ENCODE results near the gene KPNB1.

KPNB1 gene

DNA sequence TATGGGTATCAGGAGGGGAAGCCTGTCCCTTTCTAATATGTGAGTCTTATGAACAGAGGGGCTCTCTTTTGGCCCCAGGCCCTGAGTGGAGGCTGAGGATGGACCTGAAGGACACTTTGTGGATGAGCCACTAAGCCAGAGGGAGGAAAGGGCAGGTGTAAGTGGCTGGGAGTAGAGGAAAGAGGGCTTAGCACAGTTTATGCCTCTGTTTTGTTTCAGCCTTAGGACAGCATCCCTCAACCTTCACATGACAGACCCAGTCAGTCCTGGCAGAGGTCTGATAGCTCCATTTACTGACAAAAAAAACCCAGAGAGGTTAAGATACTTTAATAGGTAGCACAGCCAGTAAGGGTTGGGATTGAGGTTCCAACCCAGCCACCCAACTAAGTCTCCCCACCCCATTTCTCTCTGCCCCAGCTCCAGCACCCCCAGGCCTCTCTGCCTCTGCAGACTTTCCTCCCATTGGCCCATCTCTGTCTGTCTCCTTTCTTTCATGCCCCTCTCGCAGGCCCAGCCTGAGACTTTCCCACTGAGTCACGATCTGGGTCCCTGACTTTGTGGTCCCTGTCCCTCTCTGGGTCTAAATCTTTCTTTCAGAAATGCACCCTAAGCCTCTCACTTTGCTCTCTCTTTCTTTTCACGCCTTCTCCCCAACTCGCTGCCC lies 78.6 kb downstream of the KPNB1 start:
- DNase-seq (ENCODE audit: low read depth) = no peak

DNA sequence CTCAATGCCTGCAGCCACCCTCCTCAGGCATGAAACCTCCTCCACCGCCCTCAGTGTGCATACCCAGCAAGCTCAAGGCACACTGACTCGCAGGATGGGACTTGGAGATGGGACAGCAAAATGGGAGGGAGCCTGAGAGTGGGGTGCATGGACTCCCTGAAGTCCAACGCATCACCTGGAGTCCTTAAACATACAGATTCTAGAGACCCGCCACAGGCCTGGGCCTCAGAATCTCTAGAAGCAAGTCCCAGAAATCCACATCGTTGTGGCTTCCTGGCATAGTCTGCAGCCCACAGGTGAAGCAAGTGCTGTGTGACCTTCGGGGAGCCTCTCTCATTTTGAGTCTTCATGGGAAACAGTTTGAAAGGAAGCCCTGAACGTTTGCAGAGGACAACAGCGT lies 79.8 kb downstream of the KPNB1 start:
- no peak for DNase-seq (ENCODE audit: low read depth)

DNA sequence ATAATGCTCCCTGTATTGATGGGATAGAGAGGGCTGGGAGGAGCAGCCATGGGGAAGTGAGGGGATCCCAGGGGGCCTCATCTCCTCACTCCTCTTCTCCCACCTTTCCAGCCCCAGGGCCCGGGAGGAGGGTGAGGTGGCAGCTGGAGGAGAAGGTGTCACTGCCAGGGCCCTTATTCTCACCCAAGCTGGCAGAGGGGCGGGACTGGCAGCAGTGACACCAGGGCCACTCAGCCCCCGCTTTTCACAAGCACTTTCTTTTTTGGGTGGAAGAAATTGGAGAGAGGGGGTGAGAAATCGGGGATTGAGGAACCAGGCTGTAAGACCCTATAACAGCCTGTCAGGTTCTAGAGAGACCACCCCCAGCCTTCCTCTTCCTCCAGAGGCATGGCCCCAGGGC lies 81.0 kb downstream of the KPNB1 start:
- DNase-seq (ENCODE audit: low read depth) = no peak

DNA sequence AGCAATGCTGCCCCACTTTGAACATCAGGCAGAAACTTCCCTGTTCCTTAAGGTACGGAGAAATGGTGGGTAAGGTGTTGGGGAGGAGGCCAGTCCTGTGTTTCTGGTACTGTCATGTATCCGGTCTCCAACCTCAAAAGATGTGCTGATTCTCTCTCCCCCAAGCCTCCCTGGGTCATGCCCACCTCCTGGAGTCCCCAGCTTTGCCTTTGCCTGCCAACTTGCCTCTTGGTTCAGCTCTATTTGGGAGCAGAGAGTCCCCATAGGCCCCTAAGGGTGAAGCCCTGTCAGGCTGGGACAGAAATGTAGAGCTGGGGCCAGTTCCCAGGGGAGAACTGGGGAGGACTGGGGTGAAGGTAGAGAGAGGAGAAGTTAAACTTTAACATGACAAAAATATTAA lies 81.7 kb downstream of the KPNB1 start:
- no peak for DNase-seq (ENCODE audit: low read depth)

DNA sequence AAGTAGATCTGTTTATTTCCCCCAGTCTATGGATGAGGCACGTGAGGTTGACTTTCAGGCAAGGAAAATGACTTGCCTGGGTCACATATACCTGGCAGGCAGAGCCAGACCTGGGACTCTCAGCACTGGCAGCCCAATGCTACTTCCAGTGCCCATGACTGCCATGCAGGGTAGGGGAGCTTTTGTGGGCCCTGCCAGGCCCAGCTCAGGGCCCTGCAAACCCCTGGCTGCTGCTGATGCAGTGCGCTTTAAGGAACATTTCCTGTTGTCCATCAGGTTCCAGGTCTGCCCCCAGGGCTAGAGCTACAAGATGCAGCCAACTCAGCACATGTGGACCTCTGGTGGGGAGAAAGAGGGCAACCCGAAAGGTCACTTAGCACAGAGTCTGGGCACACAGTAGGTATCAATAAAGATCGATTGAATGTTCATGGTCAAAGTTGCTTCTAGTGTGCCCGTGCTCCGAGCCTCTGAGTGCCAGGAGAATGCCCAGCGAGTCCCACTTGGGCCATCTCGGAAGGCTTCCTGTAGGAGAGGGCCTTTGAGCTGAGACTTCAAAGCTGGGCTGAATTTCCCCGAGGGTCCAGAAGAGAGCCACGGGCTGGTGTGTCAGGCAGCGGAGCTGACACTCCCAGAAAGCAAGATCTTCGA lies 82.8 kb downstream of the KPNB1 start:
- no peak for DNase-seq (ENCODE audit: low read depth)

DNA sequence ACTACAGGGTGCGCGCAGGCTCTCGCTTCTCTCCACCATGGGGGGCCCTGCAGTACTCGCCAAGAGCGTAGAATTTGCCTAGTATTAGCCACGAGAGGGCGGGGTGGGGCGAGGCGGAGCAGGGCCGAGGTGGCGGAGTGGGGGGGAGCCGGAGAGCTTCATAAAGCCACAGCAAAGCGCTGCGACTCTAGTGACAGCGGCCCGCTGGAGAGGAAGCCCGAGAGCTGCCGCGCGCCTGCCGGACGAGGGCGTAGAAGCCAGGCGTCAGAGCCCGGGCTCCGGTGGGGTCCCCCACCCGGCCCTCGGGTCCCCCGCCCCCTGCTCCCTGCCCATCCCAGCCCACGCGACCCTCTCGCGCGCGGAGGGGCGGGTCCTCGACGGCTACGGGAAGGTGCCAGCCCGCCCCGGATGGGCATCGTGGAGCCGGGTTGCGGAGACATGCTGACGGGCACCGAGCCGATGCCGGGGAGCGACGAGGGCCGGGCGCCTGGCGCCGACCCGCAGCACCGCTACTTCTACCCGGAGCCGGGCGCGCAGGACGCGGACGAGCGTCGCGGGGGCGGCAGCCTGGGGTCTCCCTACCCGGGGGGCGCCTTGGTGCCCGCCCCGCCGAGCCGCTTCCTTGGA lies 83.4 kb downstream of the KPNB1 start, which contains the start of gene TBX21:
Gene TBX21, plus strand, starts transcription at position 190 of the 627 bp plus-strand sequence. Its CDS starts 219 bp downstream, at position 409.
- no peak for DNase-seq (ENCODE audit: low read depth)

DNA sequence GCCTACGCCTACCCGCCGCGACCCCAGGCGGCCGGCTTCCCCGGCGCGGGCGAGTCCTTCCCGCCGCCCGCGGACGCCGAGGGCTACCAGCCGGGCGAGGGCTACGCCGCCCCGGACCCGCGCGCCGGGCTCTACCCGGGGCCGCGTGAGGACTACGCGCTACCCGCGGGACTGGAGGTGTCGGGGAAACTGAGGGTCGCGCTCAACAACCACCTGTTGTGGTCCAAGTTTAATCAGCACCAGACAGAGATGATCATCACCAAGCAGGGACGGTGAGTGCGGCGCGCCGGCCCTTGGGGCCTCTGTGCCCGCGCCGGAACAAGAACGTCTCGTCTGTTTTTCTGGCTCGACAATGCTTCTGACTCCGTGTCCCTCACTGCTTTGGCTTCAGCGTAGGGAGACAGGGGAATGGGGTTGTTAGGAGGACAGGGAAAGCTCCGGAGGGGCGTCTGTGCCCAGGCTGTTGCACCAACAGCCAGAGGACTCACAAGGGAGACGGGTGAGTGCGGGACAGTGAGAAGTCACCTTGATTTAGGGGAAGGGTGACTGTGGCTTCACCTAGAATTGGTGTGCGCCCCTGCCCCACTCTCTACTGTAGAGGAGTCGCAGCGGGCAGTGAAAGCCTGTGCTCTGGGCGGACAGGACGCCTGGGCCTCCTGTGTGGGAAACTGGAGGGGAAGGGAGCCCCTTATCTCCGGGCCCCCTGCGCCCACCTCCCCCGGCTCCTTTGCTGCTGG lies 84.1 kb downstream of the KPNB1 start:
- DNase-seq (ENCODE audit: low read depth) = no peak

DNA sequence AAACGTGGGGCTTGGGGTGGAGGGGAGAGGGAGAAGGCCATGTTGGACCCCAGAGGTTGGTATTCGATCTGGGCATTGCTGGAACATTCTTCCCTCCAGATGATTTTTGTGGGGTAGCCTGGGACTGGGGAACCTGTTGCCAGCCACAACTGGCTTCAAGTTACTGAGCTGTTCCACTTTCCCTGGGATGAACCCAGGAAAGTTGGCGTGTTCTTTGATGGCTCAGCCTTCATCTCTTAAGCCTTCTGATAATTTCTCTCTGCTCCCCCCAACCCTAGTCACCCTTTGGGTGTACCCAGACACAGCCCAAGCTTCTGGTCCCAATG lies 85.4 kb downstream of the KPNB1 start:
- DNase-seq (ENCODE audit: low read depth) = no peak
